Choroid plexus epithelial cell (primary cell): ENCODE results near the gene CD164.

Experiments
- DNase-seq: peaks from one replicate; pipeline ENCODE4 v3.0.0-alpha.2; 2010; ENCODE audit warnings: low read depth
- H3K4me3 ChIP-seq: 2 replicates; pipeline ENCODE4 v1.5.1; 2011; ENCODE audit warnings: low read depth, mild to moderate bottlenecking, control low read depth, low read length, moderate library complexity
- TF ChIP-seq, protein P1 (sequence below): conservative IDR thresholded peaks from 2 replicates; pipeline ENCODE4 v1.5.1; 2011; ENCODE audit warnings: low read depth, mild to moderate bottlenecking, control low read depth, inconsistent platforms, low read length, moderate library complexity

CD164 gene

DNA sequence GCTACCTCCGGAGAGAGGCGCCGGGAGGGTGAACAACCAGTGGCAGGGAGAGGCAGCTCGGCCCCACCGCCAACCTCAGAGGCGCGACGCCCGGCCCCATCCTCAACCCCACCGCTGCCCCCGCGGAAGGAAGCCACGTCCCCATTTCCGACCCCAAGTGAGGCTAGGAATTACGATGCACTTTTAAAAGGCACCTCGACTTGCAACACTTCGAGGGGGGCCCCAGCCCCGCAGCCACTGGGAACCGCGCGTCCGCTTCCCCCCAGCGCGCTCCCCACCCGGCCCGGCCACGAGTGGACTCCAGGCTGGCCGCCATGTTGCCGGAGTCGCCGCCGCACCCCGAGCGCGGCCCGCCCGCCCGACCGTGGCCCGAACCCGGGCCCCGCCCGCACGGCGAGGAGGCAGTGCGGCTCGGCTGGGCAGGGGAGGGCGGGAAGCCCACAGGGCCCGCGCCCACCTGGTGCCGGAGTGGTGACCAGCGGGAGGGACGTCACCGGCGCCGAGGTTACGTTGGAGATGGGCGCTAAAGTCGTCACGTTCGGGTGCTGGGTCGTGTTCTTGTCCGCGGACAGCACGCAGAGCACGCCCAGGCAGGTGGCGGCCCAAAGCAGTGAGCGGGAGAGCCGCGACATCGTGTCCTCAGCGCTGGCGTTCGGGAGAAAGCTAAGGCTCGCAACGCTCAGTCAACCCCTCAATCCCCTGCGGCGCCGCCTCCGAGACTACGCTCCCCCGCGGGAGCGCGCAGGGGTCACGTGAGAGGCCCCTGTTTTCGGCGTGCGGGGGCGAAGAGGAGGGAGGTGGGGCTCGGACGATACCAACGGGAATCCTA is at the start of gene CD164:
CD164 (minus strand) TSS at position 721 of the 829 bp plus-strand sequence; CDS start at position 632, 89 bp downstream.
- DNase-seq: peak; percentile 97

DNA sequence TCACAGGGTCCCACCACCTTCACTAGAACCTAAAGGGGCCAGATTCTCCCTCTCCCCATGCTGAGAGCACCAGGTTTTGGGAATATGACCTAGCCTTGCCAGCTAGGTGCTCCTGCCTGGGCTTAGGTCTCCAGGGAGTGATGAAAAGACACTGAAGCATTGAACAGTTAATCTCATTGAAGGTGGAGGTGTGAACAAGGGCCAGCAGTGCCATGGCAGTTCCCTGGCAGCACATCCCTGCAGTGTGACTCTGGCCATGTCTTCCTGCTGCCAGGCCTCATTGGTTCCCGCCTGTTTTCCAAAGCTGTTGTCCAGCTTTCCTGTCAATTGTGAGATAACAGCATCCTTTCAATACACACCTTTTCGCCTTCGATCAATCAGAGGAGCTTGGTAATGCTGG is 47.2 kb upstream of the CD164 start:
- DNase-seq: no peak
- no peak overlapping the region for H3K4me3 ChIP-seq
- TF ChIP-seq, protein P1, sequence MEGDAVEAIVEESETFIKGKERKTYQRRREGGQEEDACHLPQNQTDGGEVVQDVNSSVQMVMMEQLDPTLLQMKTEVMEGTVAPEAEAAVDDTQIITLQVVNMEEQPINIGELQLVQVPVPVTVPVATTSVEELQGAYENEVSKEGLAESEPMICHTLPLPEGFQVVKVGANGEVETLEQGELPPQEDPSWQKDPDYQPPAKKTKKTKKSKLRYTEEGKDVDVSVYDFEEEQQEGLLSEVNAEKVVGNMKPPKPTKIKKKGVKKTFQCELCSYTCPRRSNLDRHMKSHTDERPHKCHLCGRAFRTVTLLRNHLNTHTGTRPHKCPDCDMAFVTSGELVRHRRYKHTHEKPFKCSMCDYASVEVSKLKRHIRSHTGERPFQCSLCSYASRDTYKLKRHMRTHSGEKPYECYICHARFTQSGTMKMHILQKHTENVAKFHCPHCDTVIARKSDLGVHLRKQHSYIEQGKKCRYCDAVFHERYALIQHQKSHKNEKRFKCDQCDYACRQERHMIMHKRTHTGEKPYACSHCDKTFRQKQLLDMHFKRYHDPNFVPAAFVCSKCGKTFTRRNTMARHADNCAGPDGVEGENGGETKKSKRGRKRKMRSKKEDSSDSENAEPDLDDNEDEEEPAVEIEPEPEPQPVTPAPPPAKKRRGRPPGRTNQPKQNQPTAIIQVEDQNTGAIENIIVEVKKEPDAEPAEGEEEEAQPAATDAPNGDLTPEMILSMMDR: no peak

More for the DNA sequence above, at the start of gene CD164:
- H3K4me3 ChIP-seq: peak within 1 kb of the TSS; percentile 100
- TF ChIP-seq, protein P1: no peak

DNA sequence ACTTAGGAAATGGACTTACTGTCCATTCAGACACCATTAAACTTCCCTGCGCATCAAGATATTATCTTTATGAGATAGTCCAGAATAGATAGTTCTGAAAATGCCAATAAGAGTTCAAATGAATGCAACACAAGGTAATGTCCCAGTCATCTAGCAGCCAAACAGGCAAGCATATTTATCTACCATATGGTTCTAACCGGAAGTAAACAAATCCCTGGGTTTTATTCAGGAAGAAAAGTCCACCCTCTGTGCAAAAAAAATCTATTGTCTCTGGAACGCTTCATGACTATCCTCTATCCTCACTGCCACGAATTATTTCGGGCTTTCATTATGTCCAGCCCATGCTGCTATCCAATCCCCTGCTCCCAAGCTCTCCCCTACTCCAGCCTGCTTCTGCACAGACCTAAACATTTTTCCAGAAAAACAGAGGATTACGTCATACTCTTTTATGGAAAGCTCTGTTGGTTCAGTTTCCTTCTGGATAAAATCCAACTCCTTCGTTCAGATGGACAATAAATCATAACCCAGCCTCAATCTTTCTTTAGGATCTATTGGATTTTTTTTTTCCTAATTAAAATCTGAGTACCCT is 46.7 kb upstream of the CD164 start:
- DNase-seq: peak; percentile 30
- no peak overlapping the region for H3K4me3 ChIP-seq
- TF ChIP-seq, protein P1: no peak

DNA sequence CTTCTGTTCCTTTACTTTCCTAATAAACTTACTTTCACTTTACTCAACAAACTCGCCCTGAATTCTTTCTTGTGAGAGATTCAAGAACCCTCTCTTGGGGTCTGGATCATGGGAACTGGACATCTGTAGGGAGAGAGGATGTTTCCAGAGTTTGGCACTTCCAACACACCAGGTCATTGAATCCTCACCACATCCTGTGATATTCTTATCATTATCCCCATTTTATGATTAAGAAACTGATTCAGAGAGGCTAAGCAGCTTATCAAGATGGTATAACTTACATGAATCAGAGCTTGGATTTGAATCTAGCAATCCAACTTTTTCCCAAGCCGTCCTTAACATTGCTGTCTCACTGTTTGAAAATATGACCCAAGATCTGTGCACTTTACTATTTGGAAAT is 42.7 kb upstream of the CD164 start:
- H3K4me3 ChIP-seq: no peak overlapping the region
- TF ChIP-seq, protein P1: no peak
- no peak for DNase-seq

DNA sequence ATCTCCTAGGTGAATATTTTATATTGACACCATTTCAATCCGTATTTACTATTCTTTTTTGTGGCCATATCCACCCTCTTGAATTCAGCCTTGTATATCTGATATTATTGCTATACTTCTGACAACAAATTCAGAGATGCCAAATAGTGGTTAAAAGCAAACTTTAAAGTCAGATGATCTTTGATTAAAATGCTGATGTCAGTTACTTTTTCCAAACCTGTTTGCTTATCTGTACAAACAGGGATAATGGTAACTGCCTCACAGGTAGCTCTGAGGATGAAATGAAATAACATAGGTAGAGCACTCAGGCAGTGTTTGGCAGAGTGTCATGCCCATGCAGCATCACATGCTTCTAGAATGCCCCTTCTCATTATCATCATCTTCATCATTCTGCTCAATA is 38.9 kb upstream of the CD164 start:
- H3K4me3 ChIP-seq: no peak overlapping the region
- TF ChIP-seq, protein P1: no peak
- no peak for DNase-seq

DNA sequence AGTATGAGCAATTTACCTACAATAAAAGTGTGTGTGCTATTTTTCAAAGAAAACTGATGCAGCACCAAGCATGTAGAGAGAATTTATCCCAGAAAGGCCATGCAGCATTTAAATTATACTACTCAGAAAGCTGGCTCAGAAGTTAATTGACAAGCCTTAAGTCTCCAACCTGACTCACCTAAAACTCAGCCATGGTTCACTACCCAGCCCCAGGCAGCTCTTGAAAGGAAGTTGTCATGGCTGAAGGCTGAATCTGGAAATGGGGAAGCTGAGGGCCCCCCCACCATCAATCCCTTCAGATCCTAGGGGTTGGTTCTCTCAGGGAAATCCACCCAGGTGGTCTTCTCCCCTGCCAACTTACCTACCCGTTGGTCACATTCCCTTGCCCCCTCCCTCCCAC is 38.5 kb upstream of the CD164 start:
- H3K4me3 ChIP-seq: no peak overlapping the region
- TF ChIP-seq, protein P1: no peak
- DNase-seq: no peak
